Keratinocyte (primary cell): Measurements from ENCODE around the gene SCARF2.

ENCODE experiments used
- EZH2 ChIP-seq: IDR thresholded peaks from one replicate; pipeline ENCODE4 v1.6.1; 2012; ENCODE audit warnings: inconsistent platforms, mild to moderate bottlenecking, low read length, moderate library complexity
- TF ChIP-seq, protein P1 (sequence below), 3 experiments: IDR thresholded peaks in 1 of 3; conservative IDR thresholded peaks in 1 of 3; optimal IDR thresholded peaks in 1 of 3; 2 replicates in 2 of 3; 3 replicates in 1 of 3; pipeline versions ENCODE3 to v1.5.1; 2011; ENCODE audit warnings: low read length in 3 of 3, mild to moderate bottlenecking in 3 of 3, moderate library complexity in 2 of 3, control low read depth in 1 of 3, inconsistent platforms in 1 of 3; ENCODE audit not compliant: insufficient read depth in 2 of 3; ENCODE audit errors: extremely low read depth in 1 of 3

DNA sequence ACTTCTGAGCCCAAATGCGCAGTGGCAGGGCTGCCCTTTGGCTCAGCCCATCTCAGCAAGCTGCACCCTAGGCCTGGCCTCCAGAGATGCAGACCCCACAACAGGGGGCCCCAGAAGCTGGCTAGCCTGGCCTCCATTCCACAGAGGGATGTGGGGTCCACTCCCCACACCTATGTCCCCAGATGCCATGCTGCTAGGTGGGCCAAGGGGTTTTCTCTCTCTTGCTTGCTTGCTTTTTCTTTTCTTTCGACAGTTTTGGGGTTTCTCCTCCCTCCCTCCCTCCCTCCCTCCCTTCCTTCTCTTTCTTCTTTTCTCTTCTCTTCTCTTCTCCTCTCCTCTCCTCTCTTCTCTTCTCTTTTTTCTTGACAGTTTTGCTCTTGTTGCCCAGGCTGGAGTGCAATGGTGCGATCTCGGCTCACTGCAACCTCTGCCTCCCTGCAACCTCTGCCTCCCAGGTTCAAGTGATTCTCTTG, 9.6 kb downstream of the SCARF2 start:
- TF ChIP-seq, protein P1, sequence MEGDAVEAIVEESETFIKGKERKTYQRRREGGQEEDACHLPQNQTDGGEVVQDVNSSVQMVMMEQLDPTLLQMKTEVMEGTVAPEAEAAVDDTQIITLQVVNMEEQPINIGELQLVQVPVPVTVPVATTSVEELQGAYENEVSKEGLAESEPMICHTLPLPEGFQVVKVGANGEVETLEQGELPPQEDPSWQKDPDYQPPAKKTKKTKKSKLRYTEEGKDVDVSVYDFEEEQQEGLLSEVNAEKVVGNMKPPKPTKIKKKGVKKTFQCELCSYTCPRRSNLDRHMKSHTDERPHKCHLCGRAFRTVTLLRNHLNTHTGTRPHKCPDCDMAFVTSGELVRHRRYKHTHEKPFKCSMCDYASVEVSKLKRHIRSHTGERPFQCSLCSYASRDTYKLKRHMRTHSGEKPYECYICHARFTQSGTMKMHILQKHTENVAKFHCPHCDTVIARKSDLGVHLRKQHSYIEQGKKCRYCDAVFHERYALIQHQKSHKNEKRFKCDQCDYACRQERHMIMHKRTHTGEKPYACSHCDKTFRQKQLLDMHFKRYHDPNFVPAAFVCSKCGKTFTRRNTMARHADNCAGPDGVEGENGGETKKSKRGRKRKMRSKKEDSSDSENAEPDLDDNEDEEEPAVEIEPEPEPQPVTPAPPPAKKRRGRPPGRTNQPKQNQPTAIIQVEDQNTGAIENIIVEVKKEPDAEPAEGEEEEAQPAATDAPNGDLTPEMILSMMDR (optimal IDR thresholded peaks at IDR 0.05 in 1 of 3, IDR thresholded peaks at IDR 0.05 in 1 of 3, conservative IDR thresholded peaks at IDR 0.05 in 1 of 3; ENCODE audit: extremely low read depth in 1 of 3, insufficient read depth in 2 of 3, low read length in 3 of 3), result no peak
- TF ChIP-seq EZH2, result no peak
